Activated B cell treated with CpG ODN at 0.5 μM for 24 hours (primary cell): Measurements from ENCODE around the gene IL17RA. TPM values are rescaled to one million over a fixed set of nuclear protein-coding genes. Genes with fewer than 3 reads are reported as not detected.

Experiments
- ATAC-seq: fragments of 200-7000 bp; cut with Tn5 transposase; one replicate; pipeline ENCODE4 v1.10.0; 2021; ENCODE audit warnings: low read depth, mild to moderate bottlenecking, moderate library complexity
- CTCF ChIA-PET: fragments of 350-600 bp; sonication (Branson Sonifier 250); formaldehyde crosslinking; loops from one replicate; lab custom pipeline; 2021; ENCODE audit warnings: antibody characterized with exemption; lab: Charles Lee
- POLR2A ChIA-PET: fragments of 350-600 bp; sonication (Branson Sonifier 250); formaldehyde crosslinking; loops from one replicate; lab custom pipeline; 2021; ENCODE audit warnings: antibody characterized with exemption; lab: Charles Lee
- DNase-seq: peaks from one replicate; pipeline ENCODE4 v3.0.0; 2022
- H3K27ac Mint-ChIP-seq: one replicate; pipeline ENCODE4 v1.8.0; 2020; ENCODE audit warnings: mixed read lengths
- H3K27me3 Mint-ChIP-seq: one replicate; pipeline ENCODE4 v1.8.0; 2021; ENCODE audit warnings: mixed read lengths
- H3K36me3 Mint-ChIP-seq: one replicate; pipeline ENCODE4 v1.8.0; 2021; ENCODE audit warnings: low read depth, mixed read lengths
- H3K4me1 Mint-ChIP-seq: one replicate; pipeline ENCODE4 v1.8.0; 2021; ENCODE audit warnings: mixed read lengths
- H3K4me3 Mint-ChIP-seq: one replicate; pipeline ENCODE4 v1.8.0; 2020; ENCODE audit warnings: mild to moderate bottlenecking, mixed read lengths
- H3K9me3 Mint-ChIP-seq: one replicate; pipeline ENCODE4 v1.8.0; 2020; ENCODE audit warnings: mixed read lengths
- CTCF ChIP-seq: fragments of 200-600 bp; IDR thresholded peaks from one replicate; pipeline ENCODE4 v1.8.0; 2022; ENCODE audit warnings: antibody characterized with exemption, mild to moderate bottlenecking
- intact Hi-C: fragments of 100-400 bp; cut with micrococcal nuclease; formaldehyde crosslinking; loops from one replicate; pipeline ENCODE4 v1.15.1; 2024
- total RNA-seq: library from RNA; stranded (reverse); gene quantifications from 2 replicates; pipeline ENCODE4 v1.2.3, GENCODE V29; 2022

Gene IL17RA
- total RNA-seq, 1 donor from 2014 or later, result 18.1 TPM

- TF ChIP-seq CTCF, result no peak
- ChIA-PET CTCF (no interaction called here), POLR2A (no interaction called here)
- peaks cover 39% of the 10 kb centered on the region for H3K4me1 Mint-ChIP-seq
- ATAC-seq, result no peak
- H3K27me3 Mint-ChIP-seq, result no peaks in the 10 kb centered on the region
- intact Hi-C loops, result no loop called here
- DNase-seq, result no peak
- no peak overlapping the region for H3K4me3 Mint-ChIP-seq
- H3K27ac Mint-ChIP-seq, result no peak overlapping the region
- no peaks in the 10 kb centered on the region for H3K9me3 Mint-ChIP-seq
- peaks cover 2% of the 10 kb centered on the region for H3K36me3 Mint-ChIP-seq
These were observed 5.8 kb downstream of the IL17RA start for GRCh38 chr22:17090550-17090949.

- ATAC-seq (no peak), DNase-seq (no peak)
- Mint-ChIP-seq H3K9me3 (no peaks in the 10 kb centered on the region), H3K36me3 (peaks cover 2% of the 10 kb centered on the region), H3K27me3 (no peaks in the 10 kb centered on the region), H3K4me1 (peaks cover 29% of the 10 kb centered on the region), H3K27ac (no peak overlapping the region), H3K4me3 (no peak overlapping the region)
- ChIA-PET POLR2A (no interaction called here), CTCF (no interaction called here)
- intact Hi-C loops, result no loop called here
- no peak for TF ChIP-seq CTCF
These were observed 7.1 kb downstream of the IL17RA start for GRCh38 chr22:17091851-17092250.

- H3K36me3 Mint-ChIP-seq, result peaks cover 8% of the 10 kb centered on the region
- no peak overlapping the region for H3K4me3 Mint-ChIP-seq
- CTCF ChIA-PET, result no interaction called here
- H3K27me3 Mint-ChIP-seq, result no peaks in the 10 kb centered on the region
- ATAC-seq (no peak), DNase-seq (no peak)
- intact Hi-C loops, result no loop called here
- no peak for TF ChIP-seq CTCF
- H3K27ac Mint-ChIP-seq, result no peak overlapping the region
- peaks cover 29% of the 10 kb centered on the region for H3K4me1 Mint-ChIP-seq
- no peaks in the 10 kb centered on the region for H3K9me3 Mint-ChIP-seq
- POLR2A ChIA-PET, result no interaction called here
These were observed 8.3 kb downstream of the IL17RA start for GRCh38 chr22:17093081-17093480.

DNA sequence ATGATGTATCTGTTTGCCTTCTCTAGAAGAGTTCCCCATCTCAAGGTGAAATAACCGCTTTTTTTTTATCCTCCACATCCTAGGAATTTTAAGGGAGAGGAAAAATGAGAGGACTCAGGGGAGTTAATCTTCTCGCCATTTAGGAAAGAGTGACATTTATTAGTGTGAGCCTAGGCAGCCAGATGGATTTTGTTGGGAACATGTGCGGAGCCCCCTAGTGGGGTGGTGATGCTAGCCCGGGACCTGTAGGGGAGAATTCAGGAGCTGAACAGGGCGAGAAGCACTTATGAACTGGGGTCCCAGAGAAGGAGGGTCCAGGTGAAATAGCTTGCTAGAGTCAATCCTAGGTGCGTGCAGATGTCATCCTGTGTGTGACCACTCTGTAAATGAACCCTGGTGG is 10.7 kb downstream of the IL17RA start:
- ChIA-PET POLR2A (no interaction called here), CTCF (no interaction called here)
- ATAC-seq, result no peak
- Mint-ChIP-seq H3K4me3 (no peak overlapping the region), H3K4me1 (peaks cover 38% of the 10 kb centered on the region), H3K27me3 (no peaks in the 10 kb centered on the region), H3K27ac (no peak overlapping the region), H3K9me3 (no peaks in the 10 kb centered on the region), H3K36me3 (peaks cover 31% of the 10 kb centered on the region)
- intact Hi-C loops, result loop anchor here (2.0 kb wide), 1 partner anchor 21 kb away; no protein-coding TSS in a partner anchor
- TF ChIP-seq CTCF, result no peak
- DNase-seq, result no peak

DNA sequence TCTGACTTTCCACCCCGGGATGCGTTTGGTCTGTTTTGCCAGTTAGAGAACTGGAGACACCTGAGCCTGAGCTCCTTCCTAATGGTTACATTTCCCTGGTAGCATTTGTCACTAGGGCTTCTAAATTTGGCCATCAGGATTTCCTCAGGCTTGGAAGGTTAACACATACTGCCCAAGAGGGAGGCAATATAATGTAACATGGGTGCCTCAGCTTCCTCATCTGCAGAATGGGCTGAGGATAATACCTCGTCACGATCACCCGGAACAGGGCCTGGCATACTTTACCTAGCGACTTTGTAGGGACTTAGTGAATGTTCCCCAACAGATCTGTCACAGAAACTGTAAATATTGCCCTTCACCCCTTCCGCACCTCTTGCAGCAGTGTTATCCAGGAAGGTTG is 11.3 kb downstream of the IL17RA start:
- ChIA-PET POLR2A (no interaction called here), CTCF (no interaction called here)
- H3K27me3 Mint-ChIP-seq, result no peaks in the 10 kb centered on the region
- ATAC-seq (no peak), DNase-seq (no peak)
- H3K4me3 Mint-ChIP-seq, result no peak overlapping the region
- peaks cover 34% of the 10 kb centered on the region for H3K4me1 Mint-ChIP-seq
- no peak overlapping the region for H3K27ac Mint-ChIP-seq
- no peaks in the 10 kb centered on the region for H3K9me3 Mint-ChIP-seq
- intact Hi-C loops, result no loop called here
- H3K36me3 Mint-ChIP-seq, result peaks cover 37% of the 10 kb centered on the region
- no peak for TF ChIP-seq CTCF
